GM12873 (cell line): ENCODE results near the gene SIRPG.

Experiments
- TF ChIP-seq, protein P1 (sequence below): IDR thresholded peaks from 2 replicates; pipeline ENCODE4 v1.5.1; 2012; ENCODE audit warnings: low read depth, mild to moderate bottlenecking, moderate library complexity, low read length, control low read depth; ENCODE audit not compliant: insufficient read depth; ENCODE audit errors: missing control alignments

SIRPG gene

DNA sequence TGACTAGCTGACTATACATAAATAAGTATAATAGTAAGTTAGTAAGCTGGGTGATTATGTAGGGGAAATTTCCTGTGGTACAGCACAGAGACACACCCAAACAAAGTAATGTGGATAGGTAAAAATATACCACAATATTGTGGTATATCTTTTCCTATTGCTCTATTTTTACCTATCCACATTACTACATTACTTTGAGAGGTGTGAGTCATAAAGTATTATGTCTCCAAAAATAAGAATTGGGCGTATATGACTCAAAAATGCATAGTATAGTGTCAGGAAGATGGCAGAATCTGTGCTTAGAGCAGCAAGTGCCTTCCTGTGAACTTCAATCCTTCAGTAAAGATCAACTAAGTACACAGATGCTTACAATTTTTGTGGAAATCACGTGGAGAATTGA is 2.7 kb upstream of the SIRPG start:
- TF ChIP-seq, protein P1, sequence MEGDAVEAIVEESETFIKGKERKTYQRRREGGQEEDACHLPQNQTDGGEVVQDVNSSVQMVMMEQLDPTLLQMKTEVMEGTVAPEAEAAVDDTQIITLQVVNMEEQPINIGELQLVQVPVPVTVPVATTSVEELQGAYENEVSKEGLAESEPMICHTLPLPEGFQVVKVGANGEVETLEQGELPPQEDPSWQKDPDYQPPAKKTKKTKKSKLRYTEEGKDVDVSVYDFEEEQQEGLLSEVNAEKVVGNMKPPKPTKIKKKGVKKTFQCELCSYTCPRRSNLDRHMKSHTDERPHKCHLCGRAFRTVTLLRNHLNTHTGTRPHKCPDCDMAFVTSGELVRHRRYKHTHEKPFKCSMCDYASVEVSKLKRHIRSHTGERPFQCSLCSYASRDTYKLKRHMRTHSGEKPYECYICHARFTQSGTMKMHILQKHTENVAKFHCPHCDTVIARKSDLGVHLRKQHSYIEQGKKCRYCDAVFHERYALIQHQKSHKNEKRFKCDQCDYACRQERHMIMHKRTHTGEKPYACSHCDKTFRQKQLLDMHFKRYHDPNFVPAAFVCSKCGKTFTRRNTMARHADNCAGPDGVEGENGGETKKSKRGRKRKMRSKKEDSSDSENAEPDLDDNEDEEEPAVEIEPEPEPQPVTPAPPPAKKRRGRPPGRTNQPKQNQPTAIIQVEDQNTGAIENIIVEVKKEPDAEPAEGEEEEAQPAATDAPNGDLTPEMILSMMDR = no peak

DNA sequence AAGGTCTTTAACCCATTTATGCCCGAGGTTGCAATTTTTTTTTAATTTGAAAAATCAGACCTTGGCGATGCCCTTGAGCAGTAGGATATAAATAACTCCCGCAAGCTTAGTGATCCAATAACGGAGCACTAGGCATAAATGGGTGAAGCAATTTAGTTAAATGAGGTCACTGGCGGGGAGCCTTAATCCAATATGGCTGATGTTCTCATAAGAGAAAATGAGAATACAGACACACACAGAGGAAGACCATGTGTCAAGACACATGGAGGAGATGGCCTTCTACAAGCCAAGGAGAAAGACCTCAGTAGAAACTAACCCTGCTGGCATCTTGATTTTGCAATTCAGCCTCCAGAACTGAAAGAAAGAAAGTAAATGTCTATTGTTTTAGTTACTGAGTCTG is 735 bp downstream of the SIRPG start:
- TF ChIP-seq, protein P1 = no peak

DNA sequence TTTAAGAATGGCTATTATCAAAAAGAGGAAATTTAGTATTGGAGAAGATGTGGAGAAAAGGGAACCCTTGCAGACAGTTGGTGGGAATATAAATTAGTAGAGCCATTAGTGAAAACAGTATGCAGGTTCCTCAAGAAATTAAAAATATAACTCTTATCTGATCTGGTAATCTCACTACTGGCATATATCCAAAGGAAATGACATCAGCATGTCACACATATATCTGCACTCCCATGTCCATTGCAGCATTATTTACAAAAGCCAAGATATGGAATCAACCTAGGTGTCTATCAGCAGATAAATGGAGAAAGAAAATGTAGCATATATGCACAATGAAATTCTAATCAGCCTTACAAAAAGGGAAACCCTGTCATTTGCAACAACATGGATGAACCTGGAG is 2.6 kb downstream of the SIRPG start:
- TF ChIP-seq, protein P1 = no peak

DNA sequence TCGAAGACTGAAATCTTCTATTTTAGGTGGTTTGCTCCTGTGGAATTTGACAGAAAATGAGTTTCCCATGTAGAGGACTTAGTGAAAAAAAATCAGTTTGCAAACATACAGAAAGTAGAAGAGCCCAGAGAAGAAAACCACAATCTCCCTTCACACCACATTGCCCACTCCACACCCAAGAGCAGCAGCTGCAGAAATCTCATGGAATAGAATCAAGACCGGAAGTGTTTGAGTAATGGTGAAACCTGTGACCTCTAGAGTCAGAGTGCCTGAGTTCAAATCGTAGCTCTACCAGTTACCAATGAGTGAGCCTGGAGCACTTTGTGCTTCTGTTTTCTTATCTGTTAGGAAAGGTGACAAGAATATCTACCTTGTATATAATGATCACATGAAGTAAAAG is 4.6 kb downstream of the SIRPG start:
- TF ChIP-seq, protein P1 = no peak

DNA sequence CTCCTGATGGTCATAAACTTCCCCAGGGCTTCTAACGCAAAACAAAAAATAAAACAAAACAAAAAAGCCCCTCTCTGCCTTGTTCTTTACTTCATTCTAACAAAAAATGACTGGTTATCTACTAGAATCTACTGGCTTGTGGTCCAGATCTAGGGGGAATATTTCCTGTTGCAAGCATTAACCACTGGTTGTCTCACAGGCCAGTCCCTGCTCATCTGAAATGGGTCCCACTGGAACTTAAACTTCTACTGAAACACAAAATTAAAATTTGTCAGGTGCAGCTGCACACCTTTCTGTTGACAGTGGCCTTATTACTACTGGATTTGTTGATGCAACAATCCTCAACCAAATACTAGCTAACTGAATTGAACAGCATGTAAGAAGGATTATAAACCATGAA is 5.5 kb downstream of the SIRPG start:
- TF ChIP-seq, protein P1 = no peak

DNA sequence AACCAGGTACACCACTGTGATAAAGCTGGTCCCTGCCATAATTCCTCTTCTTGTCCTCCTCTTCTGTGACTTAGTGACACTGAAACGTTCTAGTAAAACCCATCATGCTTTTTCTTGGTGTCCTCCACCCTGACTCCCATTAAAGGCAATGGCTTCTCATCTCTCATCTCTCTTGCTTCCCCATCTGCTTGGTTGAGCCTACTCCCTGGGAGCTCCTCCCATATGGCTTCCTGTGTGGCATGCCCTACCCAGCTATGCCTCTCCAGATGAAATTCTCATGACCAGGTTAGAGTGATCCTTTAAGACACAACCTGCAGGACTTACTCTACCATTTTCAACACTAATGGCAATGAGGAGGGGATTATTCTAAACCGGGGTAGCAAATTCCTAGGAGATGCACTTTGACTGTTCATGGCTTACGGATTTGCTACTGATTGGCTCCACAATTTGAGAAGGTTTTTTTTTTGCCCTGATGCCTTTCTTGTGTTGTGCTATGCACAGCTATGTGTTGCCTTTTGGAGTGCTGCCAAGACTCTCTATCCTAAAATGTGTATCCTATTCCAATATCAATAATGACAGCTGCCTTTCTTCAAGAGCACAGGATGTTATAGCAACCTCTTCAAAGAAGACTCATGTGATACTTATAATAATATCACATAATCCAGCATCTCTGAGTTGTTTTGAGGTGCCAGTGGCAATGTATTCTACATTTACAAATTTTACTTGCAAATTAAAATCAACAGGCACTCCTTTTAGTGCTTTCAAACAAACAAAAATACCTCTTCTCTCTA is 6.1 kb downstream of the SIRPG start:
- TF ChIP-seq, protein P1 = no peak

DNA sequence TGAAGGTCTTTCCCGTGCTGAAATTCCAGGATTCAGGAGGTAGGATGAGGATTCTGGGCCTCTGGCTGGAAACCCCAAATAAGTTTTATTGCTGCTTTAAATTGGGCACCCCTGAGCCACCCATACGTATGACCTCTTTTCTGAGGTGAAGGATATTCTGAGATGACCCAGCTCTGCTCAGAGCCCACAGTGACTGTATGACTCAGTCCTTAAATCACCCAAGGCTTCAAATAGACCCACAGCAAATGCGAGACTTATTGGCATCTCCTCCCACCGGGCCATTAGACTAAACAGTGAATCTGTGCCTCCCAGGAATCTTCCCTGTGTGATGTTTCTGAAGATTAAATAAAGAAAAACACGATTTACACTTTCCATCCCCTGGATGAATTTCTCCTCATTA is 9.5 kb downstream of the SIRPG start:
- TF ChIP-seq, protein P1 = no peak
